ENCODE results near the gene ALPL.
A peak's percentile ranks its signal among the peaks of the same experiment; 100 is the strongest.

The ALPL gene

DNA sequence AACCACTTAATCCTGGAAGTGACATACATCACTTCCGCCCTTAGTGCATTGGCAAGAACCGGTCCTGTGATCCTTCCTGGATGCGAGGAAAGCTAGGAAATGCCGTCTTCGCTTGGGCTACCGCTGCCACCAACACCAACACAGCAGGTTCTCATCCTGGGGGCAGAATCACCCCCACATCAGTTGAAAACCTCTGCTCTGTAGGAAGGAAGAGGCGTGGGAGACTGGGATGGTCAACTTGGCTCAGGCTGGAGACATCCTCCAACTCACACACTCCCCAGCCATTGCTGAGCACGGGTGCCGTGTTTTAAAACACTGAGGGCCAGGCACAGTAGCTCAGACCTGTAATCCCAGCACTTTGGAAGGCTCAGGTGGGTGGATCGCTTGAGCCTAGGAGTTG is 74.9 kb downstream of the ALPL start:
- no peak for DNase-seq

DNA sequence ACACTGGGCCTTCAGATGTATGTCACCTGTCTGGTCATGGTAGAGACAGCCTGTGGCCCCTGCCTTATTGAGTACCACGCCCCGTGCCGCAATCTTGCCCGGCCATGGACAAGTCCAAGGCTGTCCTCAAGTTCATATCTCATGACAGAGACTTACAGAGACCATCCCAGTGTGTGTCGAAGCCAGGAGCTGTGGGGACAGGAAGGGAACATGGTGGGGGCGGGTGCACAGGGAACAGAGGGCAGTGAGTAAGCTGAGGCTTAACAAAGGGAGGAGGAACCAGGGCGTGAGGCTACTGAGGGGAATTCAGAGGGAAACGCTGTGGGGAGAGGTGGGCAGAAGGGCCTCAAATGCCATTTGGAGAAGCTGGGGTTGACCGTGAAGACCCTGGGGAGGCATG is 75.8 kb downstream of the ALPL start:
- DNase-seq, result no peak

DNA sequence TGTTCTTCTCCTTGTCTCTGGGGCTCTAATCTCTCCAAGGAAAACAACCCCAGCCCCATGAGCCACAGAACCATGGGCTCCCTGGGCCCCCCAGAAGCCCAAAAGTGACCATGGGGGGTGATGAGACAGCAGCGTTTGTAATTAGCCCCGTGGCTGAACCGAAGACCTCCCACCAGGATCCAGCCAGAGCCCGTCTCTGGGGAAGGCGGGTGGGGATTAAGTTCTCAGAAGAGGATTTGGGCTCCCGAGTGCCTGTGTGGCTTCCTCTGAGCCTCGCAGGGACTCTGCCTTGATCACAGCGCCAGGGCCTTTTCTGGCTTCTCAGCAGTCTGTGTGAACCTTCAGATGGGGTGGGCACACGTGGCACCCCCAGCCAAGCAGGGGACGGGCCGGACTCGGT is 77.0 kb downstream of the ALPL start:
- no peak for DNase-seq

DNA sequence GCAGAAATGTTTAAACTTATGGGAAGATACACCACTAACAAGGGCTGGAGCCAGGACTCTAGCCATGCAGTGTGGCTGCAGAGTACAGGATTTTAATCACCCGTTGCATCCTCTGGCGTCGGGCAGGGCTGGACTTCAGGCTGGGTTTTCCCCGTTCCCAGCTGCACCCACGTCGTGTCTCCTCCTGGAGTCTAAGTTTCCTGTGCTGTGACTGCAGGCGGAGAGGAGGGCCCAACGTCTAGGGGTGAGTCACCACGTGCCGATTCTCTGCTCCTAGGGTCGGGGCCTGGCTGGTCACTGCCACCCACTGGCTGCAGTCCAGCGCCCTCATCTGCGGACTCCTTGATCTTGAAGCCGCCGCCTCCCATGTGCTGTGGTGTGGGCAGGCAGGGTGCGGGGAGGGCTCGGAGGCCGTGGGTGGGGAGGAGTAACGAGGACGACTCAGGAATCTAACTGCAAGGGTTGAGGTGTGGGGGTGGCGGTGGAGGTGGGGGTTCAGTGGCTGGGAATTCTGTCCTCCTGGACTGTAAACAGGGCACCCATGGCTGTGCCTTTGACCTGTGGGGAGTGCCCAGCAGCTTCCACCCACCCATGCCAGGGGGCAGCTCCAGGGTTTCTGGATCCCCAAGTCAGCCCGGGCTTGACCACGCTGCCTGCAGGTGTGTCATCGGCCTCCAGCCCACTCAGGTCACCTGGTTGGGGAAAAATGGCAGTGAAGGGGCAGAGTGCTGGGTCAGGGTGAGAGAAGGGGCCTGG is 77.8 kb downstream of the ALPL start:
- DNase-seq, result peak; percentile 83

DNA sequence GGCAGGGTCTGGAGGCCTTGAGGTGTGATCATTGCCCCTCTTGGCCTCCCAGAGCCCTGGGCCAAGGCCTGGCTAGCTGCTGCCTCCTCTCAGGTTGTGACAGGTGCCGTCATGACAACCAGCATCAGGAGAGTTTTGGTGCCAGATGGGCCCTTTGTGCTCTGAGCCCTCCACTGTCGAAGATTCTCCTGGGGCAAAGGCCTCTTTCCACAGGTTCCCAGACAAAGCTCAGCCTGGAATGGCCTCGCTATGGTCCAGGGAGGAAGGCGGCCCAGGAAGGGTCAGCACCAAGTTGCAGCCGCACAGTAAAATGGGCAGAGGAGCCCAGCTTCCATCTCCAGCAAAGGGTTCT is 78.4 kb downstream of the ALPL start:
- DNase-seq, result no peak

DNA sequence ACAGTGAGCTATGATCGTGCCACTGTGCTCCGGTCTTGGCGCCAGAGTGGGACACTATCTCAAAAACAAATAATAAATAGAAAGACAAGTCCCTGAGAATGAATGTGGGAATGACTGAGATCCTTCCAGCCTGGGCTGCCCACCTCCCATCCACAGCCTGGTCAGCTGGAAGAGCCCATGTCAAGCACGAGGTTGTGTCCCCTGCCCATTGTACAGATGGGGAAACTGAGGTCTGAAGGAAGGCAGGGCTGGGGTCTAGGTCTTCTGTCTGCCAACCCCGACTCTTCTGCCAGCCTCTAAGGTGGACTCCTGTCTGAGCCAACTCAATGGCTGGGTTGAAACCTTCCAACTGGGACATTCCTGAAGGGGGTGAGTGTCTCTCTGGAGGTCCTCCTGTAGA is 80.4 kb downstream of the ALPL start:
- no peak for DNase-seq

DNA sequence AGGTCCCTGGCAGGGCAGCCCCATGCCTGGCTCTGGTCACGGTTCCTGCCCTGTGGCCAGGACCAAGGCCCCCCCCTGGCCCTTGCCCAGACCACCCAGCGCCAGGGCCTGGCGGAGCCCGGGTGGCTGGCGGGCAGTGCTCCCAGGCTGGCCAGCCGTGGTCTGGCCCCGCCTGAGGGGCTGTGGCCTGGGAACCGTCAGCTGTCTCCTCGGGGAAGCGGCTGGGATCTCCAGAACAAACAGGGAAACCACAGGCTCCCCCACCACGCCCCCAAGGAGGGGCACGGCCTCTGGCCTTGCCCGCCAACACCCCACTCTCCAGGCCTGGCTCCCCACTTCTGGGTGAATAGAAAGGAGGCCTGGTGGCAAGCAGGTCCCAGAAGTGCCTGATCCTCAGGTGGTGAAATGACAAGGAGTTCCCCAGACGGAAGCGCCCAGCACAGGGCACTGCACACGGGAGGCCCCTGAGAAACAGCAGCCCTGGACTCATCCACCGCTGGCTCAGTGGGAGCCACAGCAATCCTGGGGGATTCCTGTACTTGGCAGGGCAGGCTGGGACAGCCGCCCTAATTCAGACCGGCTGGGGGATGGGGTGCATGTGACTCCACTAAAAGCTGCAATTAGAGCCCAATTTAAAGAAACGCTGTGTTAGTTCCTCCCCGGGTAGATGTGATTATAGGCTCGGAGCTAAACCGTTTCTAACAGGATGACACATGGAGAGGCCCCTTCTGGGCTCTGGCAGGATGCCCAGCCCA is 81.1 kb downstream of the ALPL start:
- peak; percentile 73 for DNase-seq

DNA sequence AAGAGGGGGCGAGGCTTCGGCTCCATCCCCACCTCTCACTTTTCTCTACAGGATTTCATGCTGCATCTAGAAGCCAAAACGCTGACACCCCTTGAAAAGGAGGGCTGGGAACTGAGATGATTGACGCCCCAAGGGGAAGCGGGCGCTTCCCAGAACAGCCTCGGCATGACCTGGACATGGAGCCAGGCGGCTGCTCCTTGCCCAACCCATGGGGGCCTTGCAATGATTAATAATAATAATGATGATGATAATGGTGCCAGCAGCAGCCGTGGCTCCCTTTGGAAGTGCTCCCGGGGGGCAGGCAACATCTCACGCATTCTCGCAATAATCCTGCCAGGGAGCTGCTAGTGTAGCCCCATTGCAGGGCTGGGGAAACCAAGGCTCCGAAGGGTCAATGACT is 81.7 kb downstream of the ALPL start:
- DNase-seq, result no peak

DNA sequence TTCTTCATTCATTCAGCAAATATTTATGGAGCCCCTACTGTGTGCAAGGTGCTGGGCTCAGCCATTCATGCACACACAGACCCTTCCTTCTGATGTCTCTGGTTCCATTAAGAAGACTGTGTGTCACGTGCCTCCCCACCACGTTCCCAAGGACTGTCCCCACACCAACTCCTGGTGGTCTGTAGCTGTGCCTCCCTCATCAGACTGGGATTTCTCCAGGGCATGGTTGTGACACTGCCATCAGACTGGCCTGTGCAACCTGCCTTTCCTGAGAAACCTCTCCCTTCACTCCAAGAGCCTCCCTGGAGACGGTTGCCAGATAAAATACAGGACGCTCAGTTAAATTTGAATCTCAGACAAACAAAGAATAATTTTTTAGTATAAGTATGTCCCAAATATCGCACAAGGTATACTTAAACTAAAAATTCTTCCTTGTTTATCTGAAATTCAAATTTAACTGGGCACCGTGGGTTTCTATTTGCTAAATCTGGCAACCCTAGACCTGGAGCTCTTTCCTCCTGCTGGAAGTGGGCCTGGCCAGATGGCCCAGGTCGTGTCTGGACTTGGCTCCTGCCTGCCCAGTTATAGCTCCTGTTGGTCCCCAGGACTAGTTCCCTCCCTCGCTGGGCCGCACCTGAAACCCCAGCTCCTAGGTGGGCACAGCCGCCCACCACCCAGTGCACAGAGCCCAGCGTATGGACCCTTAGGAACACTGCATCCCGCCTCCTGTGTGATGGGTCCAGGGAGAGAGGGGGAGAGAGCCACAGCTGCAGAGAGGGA is 83.1 kb downstream of the ALPL start:
- DNase-seq, result no peak

DNA sequence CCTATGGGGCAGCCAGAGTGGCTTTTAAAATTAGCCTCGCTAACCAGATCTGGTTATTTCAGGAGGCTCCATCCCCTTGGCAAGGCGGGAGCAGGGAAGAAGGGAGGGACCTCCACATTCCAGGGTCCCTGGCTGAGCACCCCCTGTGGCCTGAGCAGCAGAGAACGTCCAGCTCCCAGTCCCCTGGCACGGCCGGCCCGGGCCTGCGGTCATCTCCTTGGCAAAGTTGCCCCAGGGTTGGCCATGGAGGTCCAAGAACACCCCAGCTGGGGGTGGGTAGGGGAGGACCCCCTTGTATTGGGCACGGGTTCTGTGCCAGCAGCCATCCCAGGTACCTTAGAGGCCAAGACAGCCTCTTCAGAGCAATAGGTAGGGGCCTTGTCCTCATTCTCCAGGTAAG is 84.0 kb downstream of the ALPL start:
- DNase-seq, result no peak

DNA sequence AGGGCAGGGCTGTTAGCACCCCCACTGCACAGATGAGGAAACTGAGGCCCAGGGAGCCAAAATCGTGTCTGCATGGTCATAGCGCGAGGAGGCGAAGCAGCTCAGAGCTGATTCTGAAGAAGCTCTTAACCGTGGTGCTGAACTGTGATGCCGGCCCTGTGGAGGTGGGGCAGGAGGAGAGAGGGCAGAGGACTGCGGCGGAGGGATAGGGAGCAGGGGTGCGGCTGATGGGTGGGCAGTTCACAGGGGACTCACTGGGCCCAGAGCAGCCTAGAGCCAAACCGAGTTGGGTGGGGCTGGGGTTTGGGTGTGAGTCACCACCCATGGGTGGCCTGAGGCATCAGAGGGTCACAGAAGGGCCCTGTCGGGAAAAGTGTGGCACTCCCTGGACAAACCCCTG is 85.3 kb downstream of the ALPL start:
- DNase-seq, result no peak

DNA sequence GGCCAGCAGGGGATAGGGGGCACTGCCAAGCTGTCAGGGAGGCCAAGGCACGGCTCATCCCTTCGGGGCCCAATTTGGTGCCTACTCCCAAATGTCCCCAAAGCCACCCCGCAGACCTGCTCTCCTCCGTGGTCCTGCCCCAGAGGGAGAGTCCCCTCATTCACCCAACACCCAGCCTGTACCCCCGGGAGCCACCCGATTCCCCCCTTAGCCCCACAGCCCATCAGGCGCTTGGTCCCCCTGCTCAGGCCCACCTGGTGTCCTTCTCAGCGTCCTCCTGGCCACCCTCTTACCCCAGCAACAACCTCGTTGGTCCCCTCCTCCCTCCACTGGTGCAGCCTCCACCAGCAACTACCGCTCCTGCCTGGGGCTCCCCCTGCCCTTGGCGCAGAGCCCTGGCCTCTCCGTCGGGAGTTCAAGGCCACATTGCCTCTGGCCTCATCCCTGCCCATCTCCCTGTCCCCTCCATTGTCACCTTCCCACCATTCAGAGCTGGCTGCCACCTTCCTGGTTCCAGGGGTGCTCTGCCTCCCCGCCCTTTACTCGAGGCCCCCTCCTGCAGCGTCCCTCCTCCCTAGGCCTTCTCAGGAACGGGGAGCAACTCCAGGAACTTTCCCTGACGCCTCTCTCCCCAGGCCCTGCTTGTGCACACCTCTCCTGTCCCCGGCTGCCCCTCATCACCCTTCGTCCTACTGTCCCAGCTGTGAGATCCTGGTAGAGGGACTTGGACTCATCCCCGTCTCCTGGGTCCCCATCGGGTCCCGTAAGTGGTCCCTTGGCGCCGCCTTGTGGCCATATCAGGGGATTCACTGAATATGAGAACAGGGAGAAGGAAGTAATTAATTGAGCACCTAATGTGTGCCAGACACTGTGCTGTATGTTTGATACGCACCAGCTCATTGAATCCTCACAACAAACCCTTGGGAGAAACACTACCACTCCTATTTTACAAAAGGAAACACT is 86.0 kb downstream of the ALPL start:
- peak; percentile 74 for DNase-seq

DNA sequence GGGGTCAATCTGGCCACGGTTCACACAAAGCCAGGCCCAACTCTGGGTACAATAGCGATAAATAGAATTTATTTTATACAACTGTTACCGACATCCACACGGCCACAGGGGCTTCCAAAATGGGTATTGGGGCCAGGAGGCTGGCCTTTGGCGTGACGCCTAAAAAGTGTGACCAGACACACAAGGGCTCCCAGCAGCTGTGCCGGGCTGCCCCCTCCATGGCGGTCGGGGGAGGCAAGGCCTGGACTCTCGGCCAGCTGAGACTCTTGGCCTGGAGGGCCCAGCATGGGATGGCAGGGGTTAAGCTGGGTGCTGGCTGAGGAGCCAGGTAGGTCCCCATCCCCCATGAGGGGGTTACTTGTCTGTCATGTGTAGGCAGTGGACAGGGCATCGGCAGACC is 87.0 kb downstream of the ALPL start:
- no peak for DNase-seq

DNA sequence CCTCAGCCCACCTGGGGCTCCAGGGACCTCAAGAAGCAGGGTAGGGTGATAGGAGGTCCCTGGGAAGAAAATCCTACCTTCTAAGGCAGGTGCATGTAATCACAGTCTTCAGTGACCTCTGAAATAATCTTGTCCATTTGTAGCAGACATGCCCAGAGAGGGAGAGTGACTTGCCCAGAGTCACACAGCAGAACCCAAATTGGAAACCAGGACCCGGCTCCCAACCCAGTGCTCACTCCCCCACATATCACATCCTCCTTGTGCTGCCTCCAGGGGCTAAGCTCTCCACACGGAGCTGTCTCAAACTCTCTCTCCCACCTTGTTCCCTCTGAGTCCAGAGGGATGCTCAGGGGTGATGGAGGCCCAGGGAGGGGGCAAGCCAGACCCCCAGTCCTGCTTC is 87.4 kb downstream of the ALPL start:
- no peak for DNase-seq

DNA sequence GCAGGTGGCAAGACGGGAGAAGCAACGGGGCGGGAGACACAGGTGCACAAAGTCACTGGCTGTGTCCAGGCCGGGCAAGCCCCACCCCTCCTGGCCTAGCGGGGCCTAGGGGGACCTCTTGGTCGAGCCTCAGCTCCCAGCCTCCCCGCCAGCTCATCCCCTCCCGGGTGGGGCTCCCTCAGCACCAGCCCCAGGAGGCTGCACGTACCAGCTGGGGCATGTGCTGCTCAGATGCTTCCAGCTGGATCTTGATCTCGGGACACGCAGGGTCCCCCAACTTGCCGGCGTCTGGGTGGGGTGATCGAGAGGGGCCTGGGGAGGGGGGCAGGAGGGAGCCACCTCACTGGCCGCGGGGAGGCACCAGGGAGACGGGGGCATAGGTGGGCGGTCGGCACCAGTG is 88.5 kb downstream of the ALPL start:
- DNase-seq, result no peak

DNA sequence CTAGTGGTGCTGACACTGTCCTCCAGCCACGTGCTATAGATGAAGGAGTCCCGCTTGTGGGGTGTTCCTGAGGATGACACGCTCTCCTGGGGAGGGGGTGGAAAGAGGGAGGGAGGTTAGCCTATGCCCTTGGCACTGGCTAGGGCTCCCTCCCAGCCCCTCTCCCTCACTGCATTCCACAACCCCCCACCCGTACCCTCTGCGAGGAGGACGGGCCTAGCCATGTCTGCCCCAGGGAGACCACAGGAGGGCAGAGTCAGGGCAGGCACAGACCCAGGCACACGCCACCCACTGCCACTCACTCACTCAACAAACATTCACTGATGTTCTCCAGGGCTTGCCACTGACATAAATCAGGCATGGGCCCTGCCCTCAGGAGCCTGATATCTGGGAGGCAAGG is 89.2 kb downstream of the ALPL start:
- no peak for DNase-seq

DNA sequence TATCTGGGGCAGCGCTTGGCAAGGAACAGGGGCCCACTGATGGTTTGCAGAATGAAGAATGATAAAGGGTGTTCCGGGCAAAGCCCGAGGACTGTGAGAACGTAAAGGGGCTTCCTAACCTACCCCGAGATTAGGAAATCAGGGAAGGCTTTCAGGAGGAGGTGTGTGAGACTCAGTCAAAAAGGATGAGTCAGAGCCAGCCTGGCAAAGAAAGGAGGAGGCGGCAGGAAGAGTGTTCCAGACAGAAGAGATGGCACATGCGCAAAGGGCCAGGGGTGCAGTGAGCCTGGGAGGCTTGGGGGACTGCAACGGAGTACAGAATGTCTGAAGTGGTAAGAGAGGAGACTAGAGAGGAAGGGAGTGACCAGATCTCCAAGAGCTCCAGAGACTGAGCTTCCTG is 89.7 kb downstream of the ALPL start:
- DNase-seq, result no peak

DNA sequence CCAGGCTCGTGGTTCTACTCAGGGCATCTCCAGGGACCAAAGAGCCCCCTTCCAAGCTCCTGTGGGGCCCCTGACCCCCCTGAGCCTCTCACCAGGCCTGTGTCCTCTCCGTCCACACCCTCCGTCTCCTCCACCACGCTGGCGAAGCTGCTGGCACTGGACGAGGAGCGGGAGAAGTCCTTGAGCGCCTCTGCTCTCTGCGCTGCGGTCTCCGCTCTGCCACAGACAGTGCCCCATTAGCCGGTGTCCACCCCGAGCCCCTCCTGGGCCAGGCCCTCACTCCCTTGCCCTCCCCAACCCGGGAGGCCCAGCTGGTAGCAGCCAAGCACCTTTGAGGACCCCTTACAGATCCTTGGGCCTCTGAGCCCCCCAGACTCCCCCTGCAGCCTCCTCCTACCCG is 90.2 kb downstream of the ALPL start:
- no peak for DNase-seq

DNA sequence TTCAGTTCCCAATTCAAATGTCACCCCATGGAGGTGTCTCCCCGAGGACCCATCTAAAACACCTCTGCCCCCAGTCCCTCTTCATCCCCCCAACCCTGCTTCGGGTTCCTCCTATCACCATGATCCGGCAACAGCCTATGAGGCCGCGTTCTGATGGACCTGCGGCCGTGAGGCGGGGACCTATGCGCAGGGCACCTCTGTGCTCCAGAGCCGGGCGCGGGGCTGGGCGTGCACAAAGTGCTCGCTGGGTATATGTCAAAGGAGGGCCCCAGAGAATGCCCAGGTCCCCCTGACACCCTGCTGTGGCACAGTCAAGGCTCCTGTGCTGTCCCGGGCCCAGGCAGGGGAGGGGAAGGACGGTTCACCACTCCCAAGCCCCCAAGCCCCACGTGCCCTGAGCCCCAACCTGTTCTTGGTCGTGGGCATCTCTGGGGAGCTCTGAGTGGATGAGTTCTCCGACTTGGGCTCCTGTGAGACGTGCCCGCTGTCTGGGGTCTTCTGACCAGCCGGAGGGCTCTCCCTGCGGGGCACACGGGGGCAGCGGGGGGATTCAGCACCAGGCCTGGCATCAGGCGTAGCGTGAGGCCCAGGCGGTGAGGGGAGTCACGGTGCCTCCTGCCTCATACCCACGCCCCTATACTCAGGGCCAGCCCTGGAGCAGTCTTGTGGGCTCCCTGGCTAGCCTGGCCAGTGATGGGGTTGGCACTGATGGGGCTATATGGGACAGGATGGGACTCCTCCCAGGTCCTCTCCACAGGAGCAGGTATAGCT is 92.2 kb downstream of the ALPL start:
- DNase-seq, result no peak

DNA sequence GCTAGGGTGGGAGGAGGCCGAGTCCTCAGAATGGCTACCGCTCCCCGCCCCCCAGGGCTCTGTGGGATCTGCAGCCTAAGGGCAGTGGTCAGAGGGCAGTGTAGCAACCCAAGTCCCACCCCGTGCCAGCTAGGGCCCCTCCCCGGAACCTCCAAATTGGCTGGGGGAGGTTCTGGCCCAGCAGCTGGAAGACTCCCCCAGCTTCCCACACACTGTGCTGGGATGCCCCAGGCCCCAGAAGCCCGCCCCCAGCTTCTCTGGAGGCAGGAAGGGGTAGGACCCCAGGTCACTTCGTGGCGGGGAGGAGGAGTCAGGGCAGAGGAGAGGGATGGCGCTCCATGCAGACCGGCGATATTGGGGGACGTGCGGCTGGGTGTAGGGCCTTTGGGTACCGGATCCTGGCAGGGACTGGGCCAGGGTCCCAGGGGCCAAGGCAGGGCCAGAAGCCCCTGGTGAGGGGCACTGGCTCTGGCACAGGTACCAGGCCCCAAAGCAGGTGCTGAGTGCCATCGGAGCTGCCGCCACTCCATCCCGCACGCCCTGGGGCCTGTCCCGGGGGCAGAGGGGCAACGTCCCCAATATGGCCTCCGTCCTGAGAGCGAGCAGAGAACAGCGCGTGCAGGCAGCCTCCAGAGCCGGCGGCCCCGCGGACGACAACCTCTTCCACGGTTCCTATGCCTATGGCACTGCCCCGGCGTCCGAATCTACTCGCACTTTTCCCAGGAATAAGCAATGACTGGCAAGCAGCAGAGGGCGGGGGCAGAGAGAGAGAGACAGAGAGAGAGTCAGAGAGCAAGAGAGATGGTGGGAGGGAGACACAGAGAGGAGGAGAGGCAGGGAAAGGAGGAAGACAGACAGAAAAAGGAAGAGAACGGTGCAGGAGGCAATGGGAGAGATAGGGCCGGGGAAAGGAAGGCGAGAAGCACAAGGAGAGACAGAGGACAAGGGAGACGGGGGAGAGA is 94.2 kb downstream of the ALPL start:
- DNase-seq, result no peak
